Ecto neural progenitor cell (in vitro differentiated cells): ENCODE measurements around the gene ADD1.

ENCODE experiments used
- DNase-seq: peaks from one replicate; pipeline ENCODE4 v3.0.0-alpha.2; 2018; ENCODE audit warnings: low spot score

ADD1 gene

GRCh38 chr4:2820216-2820982 lies 23.2 kb upstream of the ADD1 start:
- no peak for DNase-seq

- no peak for DNase-seq
Measured at GRCh38 chr4:2822461-2823300, 21.0 kb upstream of the ADD1 start.

- no peak for DNase-seq
Measured at GRCh38 chr4:2823301-2823670, 20.4 kb upstream of the ADD1 start.

- DNase-seq = no peak
Measured at GRCh38 chr4:2823671-2824328, 19.8 kb upstream of the ADD1 start.

GRCh38 chr4:2824329-2824835 lies 19.3 kb upstream of the ADD1 start:
- no peak for DNase-seq

GRCh38 chr4:2824836-2825381 lies 18.7 kb upstream of the ADD1 start:
- DNase-seq = no peak

- no peak for DNase-seq
Measured at GRCh38 chr4:2825740-2826139, 17.9 kb upstream of the ADD1 start.

- DNase-seq = no peak
Measured at GRCh38 chr4:2827071-2827873, 16.4 kb upstream of the ADD1 start.

- DNase-seq = no peak
Measured at GRCh38 chr4:2827874-2828751, 15.5 kb upstream of the ADD1 start.

GRCh38 chr4:2828758-2829181 lies 14.9 kb upstream of the ADD1 start:
- no peak for DNase-seq

- DNase-seq = no peak
Measured at GRCh38 chr4:2829321-2829932, 14.2 kb upstream of the ADD1 start.

GRCh38 chr4:2829933-2830451 lies 13.7 kb upstream of the ADD1 start:
- no peak for DNase-seq

GRCh38 chr4:2830632-2831610 lies 12.7 kb upstream of the ADD1 start:
- DNase-seq = no peak

- no peak for DNase-seq
Measured at GRCh38 chr4:2831611-2832308, 11.9 kb upstream of the ADD1 start.

GRCh38 chr4:2832309-2832980 lies 11.2 kb upstream of the ADD1 start:
- DNase-seq = no peak

- no peak for DNase-seq
Measured at GRCh38 chr4:2832981-2833670, 10.5 kb upstream of the ADD1 start.

GRCh38 chr4:2833671-2834000 lies 10.0 kb upstream of the ADD1 start:
- DNase-seq = no peak
